ENCODE measurements around the gene ENDOV. TPM values are rescaled to one million over a fixed set of nuclear protein-coding genes. Genes with fewer than 3 reads are reported as not detected.

The ENDOV gene
- total and polyA plus RNA-seq, 11 donors, result 4.2 to 16.2 (median 9.4) TPM

DNA sequence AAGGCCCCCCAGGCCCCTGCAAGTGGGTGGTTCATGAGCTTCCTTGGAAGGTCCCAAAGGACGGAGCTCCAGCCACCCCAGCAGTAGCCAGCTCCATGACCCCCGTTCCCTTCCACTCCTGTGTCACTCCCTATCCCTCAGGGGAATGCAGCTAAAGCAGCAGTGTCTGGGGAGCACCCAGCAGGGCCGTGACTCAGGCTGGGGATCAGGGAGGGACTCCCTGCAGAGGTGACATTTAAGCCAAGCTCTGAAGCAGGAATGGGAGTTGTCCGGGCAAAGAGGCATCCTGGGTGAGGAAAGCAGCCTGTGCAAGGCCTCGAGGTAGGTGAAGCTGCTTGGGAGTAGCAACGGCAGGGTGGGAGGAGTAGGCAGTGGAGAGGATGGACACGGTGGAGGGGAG is 72.5 kb downstream of the ENDOV start:
- WGBS, 4 donors, result 42 to 49% (median 46%) methylated on average over 7 of the region's 7 CpGs
- Histone ChIP-seq H3K27ac (no peak overlapping the region), H3K4me3 (no peak overlapping the region), H3K36me3 (no peaks in the 10 kb centered on the region), H3K9me3 (peaks cover 0 to 6% (median 0%) of the 10 kb centered on the region in 12 donors), H3K4me1 (no peaks in the 10 kb centered on the region), H3K27me3 (peaks cover 0 to 69% (median 31%) of the 10 kb centered on the region in 9 donors)
- DNase-seq (no peak), ATAC-seq (no peak)
- TF ChIP-seq, protein P1, sequence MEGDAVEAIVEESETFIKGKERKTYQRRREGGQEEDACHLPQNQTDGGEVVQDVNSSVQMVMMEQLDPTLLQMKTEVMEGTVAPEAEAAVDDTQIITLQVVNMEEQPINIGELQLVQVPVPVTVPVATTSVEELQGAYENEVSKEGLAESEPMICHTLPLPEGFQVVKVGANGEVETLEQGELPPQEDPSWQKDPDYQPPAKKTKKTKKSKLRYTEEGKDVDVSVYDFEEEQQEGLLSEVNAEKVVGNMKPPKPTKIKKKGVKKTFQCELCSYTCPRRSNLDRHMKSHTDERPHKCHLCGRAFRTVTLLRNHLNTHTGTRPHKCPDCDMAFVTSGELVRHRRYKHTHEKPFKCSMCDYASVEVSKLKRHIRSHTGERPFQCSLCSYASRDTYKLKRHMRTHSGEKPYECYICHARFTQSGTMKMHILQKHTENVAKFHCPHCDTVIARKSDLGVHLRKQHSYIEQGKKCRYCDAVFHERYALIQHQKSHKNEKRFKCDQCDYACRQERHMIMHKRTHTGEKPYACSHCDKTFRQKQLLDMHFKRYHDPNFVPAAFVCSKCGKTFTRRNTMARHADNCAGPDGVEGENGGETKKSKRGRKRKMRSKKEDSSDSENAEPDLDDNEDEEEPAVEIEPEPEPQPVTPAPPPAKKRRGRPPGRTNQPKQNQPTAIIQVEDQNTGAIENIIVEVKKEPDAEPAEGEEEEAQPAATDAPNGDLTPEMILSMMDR (IDR thresholded peaks at IDR 0.05), result no peak
- no peak for TF ChIP-seq POLR2A (IDR thresholded peaks at IDR 0.05)
- intact Hi-C loops (cut with DNase I), result no loop called here

Small RNAs within 50 kb of the gene (microRNA-seq; reads per million reads assigned to microRNA genes)
- gene MIR4730, result 0 reads per million in 4 donors

Other genes starting within 250 kb of the ENDOV start
- gene CARD14, start 245.1 kb upstream of the ENDOV start, total RNA-seq, result under 1 TPM in 4 of 9 donors, not detected in 5; 0.18 to 0.44 (median 0.19) TPM
- under 1 TPM; 0.11 to 0.19 TPM for gene CARD14, start 245.1 kb upstream of the ENDOV start, polyA plus RNA-seq
- gene SGSH, start 194.8 kb upstream of the ENDOV start, total RNA-seq, result 10 to 100 TPM in 8 of 9 donors, 1 to 10 TPM in 1; 6.4 to 27.0 (median 14.9) TPM
- gene SGSH, start 194.8 kb upstream of the ENDOV start, polyA plus RNA-seq, result 10 to 100 TPM; 11.9 to 12.8 TPM
- gene SLC26A11, start 194.7 kb upstream of the ENDOV start, total RNA-seq, result 10 to 100 TPM in 2 of 9 donors, 1 to 10 TPM in 7; 2.4 to 13.0 (median 4.6) TPM
- gene SLC26A11, start 194.7 kb upstream of the ENDOV start, polyA plus RNA-seq, result 1 to 10 TPM; 2.7 to 3.4 TPM
- 100 to 1,000 TPM in 1 of 9 donors, 10 to 100 TPM in 8; 24.2 to 167 (median 32.7) TPM for gene RNF213, start 154.3 kb upstream of the ENDOV start, total RNA-seq
- gene RNF213, start 154.3 kb upstream of the ENDOV start, polyA plus RNA-seq, result 10 to 100 TPM; 23.1 to 31.4 TPM
- under 1 TPM in 3 of 9 donors, not detected in 6; 0.07 to 0.58 (median 0.12) TPM for gene NPTX1, start 61.4 kb downstream of the ENDOV start, total RNA-seq
- gene NPTX1, start 61.4 kb downstream of the ENDOV start, polyA plus RNA-seq, result under 1 TPM in 1 of 2 donors, not detected in 1; 0.01 TPM
- 10 to 100 TPM; 18.5 to 31.7 (median 27.1) TPM for gene RPTOR, start 129.7 kb downstream of the ENDOV start, total RNA-seq
- 10 to 100 TPM; 14.7 to 16.7 TPM for gene RPTOR, start 129.7 kb downstream of the ENDOV start, polyA plus RNA-seq